Activated B cell treated with CpG ODN at 0.5 μM for 24 hours (primary cell): ENCODE measurements around the gene AP4B1. TPM values are rescaled to one million over a fixed set of nuclear protein-coding genes. Genes with fewer than 3 reads are reported as not detected.
A peak's percentile ranks its signal among the peaks of the same experiment; 100 is the strongest.

Source experiments
- ATAC-seq: fragments of 200-7000 bp; cut with Tn5 transposase; one replicate; pipeline ENCODE4 v1.10.0; 2021; ENCODE audit warnings: low read depth, mild to moderate bottlenecking, moderate library complexity
- CTCF ChIA-PET: fragments of 350-600 bp; sonication (Branson Sonifier 250); formaldehyde crosslinking; loops from one replicate; lab custom pipeline; 2021; ENCODE audit warnings: antibody characterized with exemption; lab: Charles Lee
- POLR2A ChIA-PET: fragments of 350-600 bp; sonication (Branson Sonifier 250); formaldehyde crosslinking; loops from one replicate; lab custom pipeline; 2021; ENCODE audit warnings: antibody characterized with exemption; lab: Charles Lee
- DNase-seq: peaks from one replicate; pipeline ENCODE4 v3.0.0; 2022
- H3K27ac Mint-ChIP-seq: one replicate; pipeline ENCODE4 v1.8.0; 2020; ENCODE audit warnings: mixed read lengths
- H3K27me3 Mint-ChIP-seq: one replicate; pipeline ENCODE4 v1.8.0; 2021; ENCODE audit warnings: mixed read lengths
- H3K36me3 Mint-ChIP-seq: one replicate; pipeline ENCODE4 v1.8.0; 2021; ENCODE audit warnings: low read depth, mixed read lengths
- H3K4me1 Mint-ChIP-seq: one replicate; pipeline ENCODE4 v1.8.0; 2021; ENCODE audit warnings: mixed read lengths
- H3K4me3 Mint-ChIP-seq: one replicate; pipeline ENCODE4 v1.8.0; 2020; ENCODE audit warnings: mild to moderate bottlenecking, mixed read lengths
- H3K9me3 Mint-ChIP-seq: one replicate; pipeline ENCODE4 v1.8.0; 2020; ENCODE audit warnings: mixed read lengths
- CTCF ChIP-seq: fragments of 200-600 bp; IDR thresholded peaks from one replicate; pipeline ENCODE4 v1.8.0; 2022; ENCODE audit warnings: antibody characterized with exemption, mild to moderate bottlenecking
- intact Hi-C: fragments of 100-400 bp; cut with micrococcal nuclease; formaldehyde crosslinking; loops from one replicate; pipeline ENCODE4 v1.15.1; 2024
- total RNA-seq: library from RNA; stranded (reverse); gene quantifications from 2 replicates; pipeline ENCODE4 v1.2.3, GENCODE V29; 2022

AP4B1 gene
- total RNA-seq, 1 donor from 2014 or later = 69.9 TPM

GRCh38 chr1:113931451-113931851 is 26.9 kb upstream of the AP4B1 start:
- no peak for DNase-seq
- H3K27ac Mint-ChIP-seq = no peak overlapping the region
- CTCF ChIA-PET = interaction anchor here (1.6 to 5.5 kb wide), 4 partner anchors 15 to 96 kb away, joined by 6 to 43 read pairs (median 24); partner anchors contain the start of genes AP4B1 and DCLRE1B

GRCh38 chr1:113930499-113931161 is 26.0 kb upstream of the AP4B1 start:
- POLR2A ChIA-PET = interaction anchor here (0.9 to 4.5 kb wide), 9 partner anchors 9 to 171 kb away, joined by 3 to 127 read pairs (median 8); partner anchors contain the start of genes AP4B1, DCLRE1B, PHTF1 and RSBN1
- peaks cover 21% of the 10 kb centered on the region for H3K36me3 Mint-ChIP-seq
- peak overlapping the region; percentile 91 for H3K27ac Mint-ChIP-seq
- intact Hi-C loops = loop anchor here (5.0 to 10.0 kb wide), 2 partner anchors 582 to 976 kb away; partner anchors contain the start of genes SLC16A1 and TRIM33
- no peaks in the 10 kb centered on the region for H3K9me3 Mint-ChIP-seq
- H3K4me3 Mint-ChIP-seq = peak overlapping the region; percentile 96
- CTCF ChIA-PET = interaction anchor here (1.0 to 5.5 kb wide), 7 partner anchors 10 to 171 kb away, joined by 4 to 43 read pairs (median 7); partner anchors contain the start of genes AP4B1, DCLRE1B and PHTF1
- TF ChIP-seq CTCF = no peak
- H3K27me3 Mint-ChIP-seq = no peaks in the 10 kb centered on the region
- ATAC-seq = peak; percentile 10
- H3K4me1 Mint-ChIP-seq = peaks cover 61% of the 10 kb centered on the region
- peak; percentile 21 for DNase-seq

More at GRCh38 chr1:113931451-113931851, 26.9 kb upstream of the AP4B1 start:
- POLR2A ChIA-PET = interaction anchor here (1.1 to 4.5 kb wide), 3 partner anchors 22 to 119 kb away, joined by 4 to 127 read pairs (median 28); partner anchors contain the start of genes AP4B1, DCLRE1B and RSBN1
- intact Hi-C loops = loop anchor here (5.0 to 10.0 kb wide), 2 partner anchors 581 to 977 kb away; partner anchors contain the start of genes SLC16A1 and TRIM33
- no peaks in the 10 kb centered on the region for H3K27me3 Mint-ChIP-seq
- peaks cover 23% of the 10 kb centered on the region for H3K36me3 Mint-ChIP-seq
- no peaks in the 10 kb centered on the region for H3K9me3 Mint-ChIP-seq
- TF ChIP-seq CTCF = no peak
- peaks cover 65% of the 10 kb centered on the region for H3K4me1 Mint-ChIP-seq
- H3K4me3 Mint-ChIP-seq = peak overlapping the region; percentile 96
- ATAC-seq = no peak

GRCh38 chr1:113929750-113930498 is 25.3 kb upstream of the AP4B1 start:
- intact Hi-C loops = loop anchor here (1.0 to 10.0 kb wide), 13 partner anchors 19 to 1215 kb away; partner anchors contain the start of genes CSDE1, DCLRE1B, LRIG2 and NRAS
- no peaks in the 10 kb centered on the region for H3K9me3 Mint-ChIP-seq
- ChIA-PET POLR2A (interaction anchor here (0.7 to 4.5 kb wide), 15 partner anchors 9 to 857 kb away, joined by 3 to 127 read pairs (median 6); partner anchors contain the start of genes AP4B1, DCLRE1B, LRIG2 and PHTF1), CTCF (interaction anchor here (1.0 to 5.5 kb wide), 9 partner anchors 10 to 170 kb away, joined by 3 to 43 read pairs (median 6); partner anchors contain the start of genes AP4B1, DCLRE1B and PHTF1)
- DNase-seq (peak; percentile 65), ATAC-seq (peak; percentile 40)
- H3K4me3 Mint-ChIP-seq = peak overlapping the region; percentile 99
- H3K36me3 Mint-ChIP-seq = peaks cover 21% of the 10 kb centered on the region
- no peak for TF ChIP-seq CTCF
- peak overlapping the region; percentile 91 for H3K27ac Mint-ChIP-seq
- H3K4me1 Mint-ChIP-seq = peaks cover 54% of the 10 kb centered on the region
- H3K27me3 Mint-ChIP-seq = no peaks in the 10 kb centered on the region

- H3K27ac Mint-ChIP-seq = peak within 1 kb of the TSS; percentile 99
- peaks cover 20% of the 10 kb centered on the region for H3K36me3 Mint-ChIP-seq
- no peaks in the 10 kb centered on the region for H3K9me3 Mint-ChIP-seq
- ChIA-PET CTCF (interaction anchor here (1.0 to 5.5 kb wide), 6 partner anchors 17 to 94 kb away, joined by 3 to 43 read pairs (median 6); partner anchors contain the start of genes AP4B1 and DCLRE1B), POLR2A (interaction anchor here (0.7 to 4.5 kb wide), 18 partner anchors 10 to 856 kb away, joined by 3 to 127 read pairs (median 4); partner anchors contain the start of genes AP4B1, DCLRE1B, LRIG2 and PHTF1)
- DNase-seq (peak; percentile 93), ATAC-seq (peak; percentile 73)
- peak within 1 kb of the TSS; percentile 99 for H3K4me3 Mint-ChIP-seq
- TF ChIP-seq CTCF = no peak
- peaks cover 50% of the 10 kb centered on the region for H3K4me1 Mint-ChIP-seq
- no peaks in the 10 kb centered on the region for H3K27me3 Mint-ChIP-seq
- intact Hi-C loops = loop anchor here (1.0 to 10.0 kb wide), 11 partner anchors 20 to 1214 kb away; partner anchors contain the start of genes CSDE1, DCLRE1B, LRIG2 and NRAS
Measured at GRCh38 chr1:113928941-113929749, 24.5 kb upstream of the AP4B1 start, which contains the start of gene HIPK1. Gene HIPK1 (plus strand): TSS chr1:113929324.
